Measurements from ENCODE around the gene SLC5A9.
"Not testable (repeated sequence)": the region's sequence is repeated elsewhere in the genome, so short reads cannot be mapped to it uniquely, and the experiment has no call there.

The SLC5A9 gene

DNA sequence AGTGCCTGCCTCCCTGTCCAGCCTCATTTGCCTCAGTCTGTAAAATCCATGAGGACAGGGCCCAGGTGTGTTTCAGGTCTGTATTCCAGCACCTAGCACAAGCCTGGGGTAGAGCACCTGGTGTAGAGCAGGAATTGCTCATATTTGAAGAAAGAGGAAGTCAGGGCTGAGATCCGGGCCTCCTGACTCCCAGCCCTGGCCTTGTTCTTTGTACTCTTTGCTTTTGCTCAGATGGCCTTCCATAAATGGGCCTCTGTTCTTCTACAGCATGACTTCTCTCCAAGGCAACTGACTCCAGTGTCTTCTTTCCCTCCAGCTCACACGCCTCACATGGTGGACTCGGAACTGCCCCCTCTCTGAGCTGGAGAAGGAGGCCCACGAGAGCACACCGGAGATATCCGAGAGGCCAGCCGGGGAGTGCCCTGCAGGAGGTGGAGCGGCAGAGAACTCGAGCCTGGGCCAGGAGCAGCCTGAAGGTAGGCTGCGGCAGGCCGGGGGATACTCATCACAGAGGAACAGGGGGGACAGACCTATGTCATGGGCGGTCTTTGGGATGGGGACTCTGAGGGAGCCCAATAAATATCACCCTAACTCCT is 19.7 kb downstream of the SLC5A9 start:
- peak; percentile 32 for DNase-seq (ENCODE audit: low spot score)

DNA sequence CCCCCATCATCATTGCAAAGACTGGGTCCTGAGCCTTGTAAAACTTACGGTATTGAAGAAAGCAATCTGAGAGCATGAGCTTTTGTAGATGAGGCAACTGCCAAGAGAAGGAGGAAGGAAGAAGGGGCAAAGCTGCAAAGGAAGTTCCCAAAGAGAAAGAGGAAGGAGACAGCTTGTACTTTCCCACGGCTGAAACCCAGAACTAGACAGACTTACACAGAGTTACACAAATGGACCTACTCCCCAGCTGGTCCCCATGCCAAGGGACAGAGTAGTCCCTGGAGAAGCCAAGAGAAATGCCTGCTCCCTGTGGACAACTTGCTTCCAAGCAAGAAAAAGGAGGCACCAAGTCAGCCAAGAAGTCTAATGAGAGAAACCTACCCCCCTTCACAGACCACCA is 22.6 kb downstream of the SLC5A9 start:
- DNase-seq (ENCODE audit: low spot score): peak; percentile 81

DNA sequence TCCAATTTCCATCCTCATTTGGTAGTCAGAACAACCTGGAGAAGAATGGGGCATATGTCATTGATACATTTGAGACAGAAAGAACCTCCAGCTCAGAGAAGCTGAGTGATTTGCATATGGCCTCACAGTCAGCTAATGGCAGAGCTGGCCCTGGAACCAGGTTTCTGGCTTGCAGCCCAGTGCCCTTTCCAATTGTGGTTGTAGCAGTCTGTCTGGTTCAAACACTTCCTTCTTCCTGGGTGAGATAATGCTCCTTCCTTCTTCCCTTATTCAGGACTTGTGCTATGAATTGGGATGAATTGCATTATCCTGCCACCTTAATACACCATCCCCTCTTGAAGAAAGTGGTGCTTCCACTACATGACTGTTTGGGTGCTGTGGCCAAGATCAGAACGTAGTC is 24.2 kb downstream of the SLC5A9 start:
- DNase-seq (ENCODE audit: low spot score): peak; percentile 53

DNA sequence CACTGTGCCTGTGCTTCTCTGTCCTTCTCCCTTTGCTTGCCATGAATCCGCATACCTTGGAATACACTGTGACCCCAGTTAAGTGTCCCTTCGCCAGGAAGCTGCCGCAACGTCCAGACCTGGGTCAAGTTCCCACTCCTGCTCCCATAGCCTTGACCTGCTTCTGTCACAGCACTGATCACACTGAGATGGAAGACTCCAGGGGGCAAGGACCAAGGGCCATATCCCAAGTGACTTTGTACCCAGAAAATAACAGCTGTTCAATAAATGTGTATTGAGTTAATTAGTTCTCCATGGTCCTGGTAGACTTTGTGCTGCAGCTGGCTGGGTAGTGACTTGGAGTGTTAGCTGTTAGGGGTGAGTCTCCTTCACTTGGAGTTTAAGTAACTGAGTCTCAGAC is 25.8 kb downstream of the SLC5A9 start:
- DNase-seq (ENCODE audit: low spot score): no peak

DNA sequence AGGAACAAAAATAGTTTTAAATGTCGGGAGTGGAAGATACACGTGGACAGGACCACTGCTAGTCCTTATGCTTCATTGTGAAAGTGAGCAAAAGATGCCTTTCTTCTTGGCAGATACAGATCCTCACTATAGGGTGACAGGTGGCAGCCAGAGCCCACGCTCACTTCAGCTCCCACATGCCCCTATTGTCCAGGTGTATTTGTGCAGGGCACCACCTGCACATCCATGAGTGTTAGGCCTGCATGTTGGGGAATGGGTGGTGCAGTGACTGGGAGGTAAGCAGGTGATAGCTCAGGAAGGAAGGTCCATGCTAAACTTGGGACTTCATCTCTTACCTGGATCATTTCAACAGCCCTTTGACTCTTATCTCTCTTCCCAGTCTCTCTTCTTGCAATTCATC is 27.4 kb downstream of the SLC5A9 start:
- no peak for DNase-seq (ENCODE audit: low spot score)

DNA sequence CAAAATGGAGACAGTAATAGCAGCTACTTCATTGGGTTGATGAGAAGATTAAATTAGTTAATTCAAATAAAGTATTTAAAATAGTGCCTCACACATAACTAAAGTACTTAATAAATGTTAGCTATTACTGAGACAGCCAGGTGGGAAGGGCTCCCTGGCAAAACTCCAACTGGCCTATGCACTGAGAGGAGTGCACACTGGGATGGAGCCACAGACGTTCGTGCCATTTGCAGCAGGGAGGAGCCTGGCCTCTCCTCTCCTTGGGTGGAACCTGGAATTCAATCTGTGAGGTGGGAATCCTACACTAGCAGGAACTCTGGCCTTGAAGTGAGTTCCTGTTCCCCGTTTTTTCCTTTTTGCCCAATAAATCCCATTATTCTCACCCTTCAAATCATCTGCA is 28.1 kb downstream of the SLC5A9 start:
- DNase-seq (ENCODE audit: low spot score): no peak

DNA sequence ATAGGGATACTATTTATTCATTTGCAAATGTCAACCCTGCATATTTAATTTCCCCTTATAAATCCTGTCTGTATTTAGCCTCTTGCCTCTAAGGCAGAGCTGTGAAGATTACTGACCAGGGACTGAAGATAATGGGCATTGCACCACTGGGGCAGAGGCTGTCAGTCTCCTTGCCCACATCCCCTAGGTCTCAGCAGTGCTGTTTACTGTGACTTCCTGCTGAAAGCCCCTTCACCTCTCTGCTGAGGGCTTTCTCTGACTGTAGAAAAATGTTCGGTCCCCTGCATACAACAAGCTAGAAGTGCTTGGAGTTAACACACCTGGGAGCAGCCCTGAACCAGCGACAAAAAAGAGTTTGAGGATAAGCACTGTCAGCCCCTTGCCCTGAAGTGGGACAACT is 28.8 kb downstream of the SLC5A9 start:
- DNase-seq (ENCODE audit: low spot score): no peak

DNA sequence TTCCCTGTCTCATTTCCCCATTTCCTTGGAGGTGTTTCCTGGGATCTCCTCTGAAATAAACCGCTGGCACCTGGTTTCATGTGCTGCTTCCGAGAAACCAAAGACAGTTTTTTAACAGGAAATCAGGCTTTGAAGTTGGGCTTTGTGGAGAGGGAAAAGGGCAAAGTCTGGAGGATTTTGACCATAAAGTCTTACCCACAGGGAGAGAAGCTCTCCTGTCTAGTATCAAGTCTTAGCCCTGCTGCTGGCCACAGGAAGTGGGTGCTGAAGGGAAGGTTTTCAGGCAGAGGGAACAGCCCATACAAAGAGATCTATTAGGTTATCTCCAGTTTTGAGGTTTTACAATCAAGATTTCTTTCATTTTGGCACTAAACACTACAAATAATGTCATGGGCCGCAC is 29.3 kb downstream of the SLC5A9 start:
- no peak for DNase-seq (ENCODE audit: low spot score)

DNA sequence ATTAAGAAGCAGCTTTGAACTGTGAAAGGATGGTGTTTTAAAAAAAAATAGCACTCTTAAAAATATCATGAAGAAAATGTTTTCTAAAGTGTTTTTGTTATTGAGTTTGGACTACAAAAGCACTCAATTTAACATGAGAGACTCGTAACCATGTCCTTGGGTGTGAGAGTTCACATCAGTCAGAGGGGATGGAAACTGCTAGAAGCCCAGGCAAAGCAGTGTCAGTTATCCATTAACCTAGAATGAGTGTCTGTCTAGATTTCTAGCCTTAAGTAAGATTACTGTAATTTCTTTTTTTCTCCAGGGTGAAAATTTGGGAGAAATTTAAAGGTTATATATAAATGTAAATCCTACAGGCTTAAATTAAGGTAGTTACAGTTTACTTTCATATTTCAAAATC is 31.7 kb downstream of the SLC5A9 start:
- DNase-seq (ENCODE audit: low spot score): no peak

DNA sequence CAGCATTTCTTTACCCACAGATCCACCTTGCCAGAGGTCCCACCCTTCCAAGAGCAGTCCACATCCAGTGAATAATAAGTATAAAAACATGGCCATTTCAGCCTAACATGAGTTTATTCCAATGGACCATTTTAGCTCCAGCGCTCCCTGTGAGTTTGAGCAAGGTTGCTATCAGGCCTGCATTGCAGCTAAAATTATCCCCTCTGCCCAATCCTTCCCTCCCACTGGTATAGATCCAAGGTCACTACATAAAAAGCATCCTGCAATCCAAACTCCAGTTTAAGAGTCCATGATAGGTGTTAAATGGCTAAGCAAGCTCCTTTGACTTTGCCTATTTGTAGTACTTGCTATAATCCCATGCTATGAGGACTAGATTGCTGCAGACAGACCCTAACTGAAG is 35.6 kb downstream of the SLC5A9 start:
- no peak for DNase-seq (ENCODE audit: low spot score)

DNA sequence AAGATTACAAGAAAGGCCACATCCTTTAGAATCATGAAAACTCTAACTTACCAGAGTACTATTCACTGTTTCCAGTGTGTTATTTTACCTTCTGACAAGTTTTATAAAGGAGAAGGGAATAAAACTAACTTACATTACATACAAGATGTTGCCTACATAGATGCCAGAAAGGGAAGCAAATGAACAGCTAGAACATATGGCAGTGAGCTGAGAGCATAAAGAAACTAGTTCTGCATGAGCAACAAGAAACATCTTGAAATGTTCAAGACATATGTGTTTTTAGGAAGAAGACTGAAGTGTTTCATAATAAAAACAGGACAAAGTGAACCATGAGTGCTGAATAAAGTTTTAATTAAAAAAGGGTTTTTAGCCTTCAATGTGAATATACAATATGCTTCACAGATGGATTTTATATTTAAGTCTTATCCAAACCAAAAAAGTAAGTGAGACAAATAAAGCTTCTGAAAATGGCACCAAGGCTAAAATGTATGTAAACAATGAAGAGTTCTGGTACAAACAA is 39.4 kb downstream of the SLC5A9 start:
- DNase-seq (ENCODE audit: low spot score): no peak

DNA sequence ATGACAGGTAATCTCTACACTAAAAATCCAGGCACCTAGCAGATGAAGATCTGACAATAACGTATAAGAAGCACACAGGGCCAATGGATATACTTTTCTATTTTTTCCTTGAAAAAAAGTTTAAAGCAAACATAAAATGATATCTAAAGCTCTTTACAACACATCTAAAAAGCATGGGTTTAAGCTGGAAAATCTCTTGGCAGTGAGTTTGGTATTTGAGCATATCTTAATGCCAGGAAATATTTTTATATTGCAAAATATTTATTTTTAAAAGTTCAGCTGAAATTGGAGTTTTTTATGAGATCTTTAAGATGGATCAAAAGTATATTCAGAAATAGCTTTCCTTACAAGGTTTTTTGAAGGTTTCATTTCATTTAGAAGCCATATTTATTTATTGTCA is 40.5 kb downstream of the SLC5A9 start:
- DNase-seq (ENCODE audit: low spot score): no peak

DNA sequence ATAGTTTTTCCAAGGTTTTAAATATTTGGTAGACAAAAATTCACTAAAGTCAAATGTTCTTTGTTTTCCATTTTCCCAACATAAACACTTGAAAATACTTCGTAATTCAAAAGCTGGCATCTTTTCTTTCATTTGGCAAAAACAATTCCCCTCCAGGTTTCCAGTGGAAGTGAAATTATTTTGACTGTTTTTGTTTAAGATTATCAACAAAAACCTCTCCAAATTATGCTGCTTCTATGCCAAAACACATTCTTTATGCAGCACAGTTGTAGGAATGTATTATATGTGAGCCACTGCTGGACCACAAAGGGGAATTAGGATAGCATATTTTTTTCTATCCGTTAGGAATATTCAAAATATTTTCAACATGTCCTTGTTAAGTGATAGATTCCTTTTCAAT is 44.1 kb downstream of the SLC5A9 start:
- DNase-seq (ENCODE audit: low spot score): no peak

DNA sequence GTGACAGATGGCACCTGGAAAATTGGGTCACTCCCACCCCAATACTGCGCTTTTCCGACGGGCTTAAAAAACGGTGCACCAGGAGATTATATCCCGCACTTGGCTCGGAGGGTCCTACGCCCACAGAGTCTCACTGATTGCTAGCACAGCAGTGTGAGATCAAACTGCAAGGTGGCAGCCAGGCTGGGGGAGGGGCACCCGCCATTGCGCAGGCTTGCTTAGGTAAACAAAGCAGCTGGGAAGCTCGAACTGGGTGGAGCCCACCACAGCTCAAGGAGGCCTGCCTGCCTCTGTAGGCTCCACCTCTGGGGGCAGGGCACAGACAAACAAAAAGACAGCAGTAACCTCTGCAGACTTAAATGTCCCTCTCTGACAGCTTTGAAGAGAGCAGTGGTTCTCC is 54.9 kb downstream of the SLC5A9 start:
- not testable (repeated sequence) for DNase-seq (ENCODE audit: low spot score)

DNA sequence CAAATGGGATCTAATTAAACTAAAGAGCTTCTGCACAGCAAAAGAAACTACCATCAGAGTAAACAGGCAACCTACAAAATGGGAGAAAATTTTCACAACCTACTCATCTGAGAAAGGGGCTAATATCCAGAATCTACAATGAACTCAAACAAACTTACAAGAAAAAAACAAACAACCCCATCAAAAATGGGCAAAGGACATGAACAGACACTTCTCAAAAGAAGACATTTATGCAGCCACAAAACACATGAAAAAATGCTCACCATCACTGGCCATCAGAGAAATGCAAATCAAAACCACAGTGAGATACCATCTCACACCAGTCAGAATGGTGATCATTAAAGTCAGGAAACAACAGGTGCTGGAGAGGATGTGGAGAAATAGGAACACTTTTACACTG is 59.8 kb downstream of the SLC5A9 start:
- not testable (repeated sequence) for DNase-seq (ENCODE audit: low spot score)

DNA sequence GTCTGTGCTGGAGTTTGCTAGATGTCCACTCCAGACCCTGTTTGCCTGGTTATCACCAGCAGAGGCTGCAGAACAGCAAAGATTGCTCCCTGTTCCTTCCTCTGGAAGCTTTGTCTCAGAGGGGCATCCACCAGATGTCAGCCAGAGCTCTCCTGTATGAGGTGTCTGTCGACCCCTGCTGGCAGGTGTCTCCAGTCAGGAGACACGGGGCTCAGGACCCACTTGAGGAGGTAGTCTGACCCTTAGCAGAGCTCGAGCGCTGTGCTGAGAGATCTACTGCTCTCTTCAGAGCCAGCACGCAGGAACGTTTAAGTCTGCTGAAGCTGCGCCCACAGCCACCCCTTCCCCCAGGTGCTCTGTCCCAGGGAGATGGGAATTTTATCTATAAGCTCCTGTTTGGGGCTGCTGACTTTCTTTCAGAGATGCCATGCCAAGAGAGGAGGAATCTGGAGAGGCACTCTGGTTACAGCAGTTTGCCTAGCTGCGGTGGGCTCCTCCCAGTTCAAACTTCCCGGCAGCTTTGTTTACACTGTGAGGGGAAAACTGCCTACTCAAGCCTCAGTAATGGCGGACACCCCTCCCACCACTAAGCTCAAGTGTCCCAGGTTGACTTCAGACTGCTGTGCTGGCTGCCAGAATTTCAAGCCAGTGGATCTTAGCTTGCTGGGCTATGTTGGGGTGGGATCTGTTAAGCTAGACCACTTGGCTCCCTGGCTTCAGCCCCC is 62.3 kb downstream of the SLC5A9 start:
- DNase-seq (ENCODE audit: low spot score): not testable (repeated sequence)

DNA sequence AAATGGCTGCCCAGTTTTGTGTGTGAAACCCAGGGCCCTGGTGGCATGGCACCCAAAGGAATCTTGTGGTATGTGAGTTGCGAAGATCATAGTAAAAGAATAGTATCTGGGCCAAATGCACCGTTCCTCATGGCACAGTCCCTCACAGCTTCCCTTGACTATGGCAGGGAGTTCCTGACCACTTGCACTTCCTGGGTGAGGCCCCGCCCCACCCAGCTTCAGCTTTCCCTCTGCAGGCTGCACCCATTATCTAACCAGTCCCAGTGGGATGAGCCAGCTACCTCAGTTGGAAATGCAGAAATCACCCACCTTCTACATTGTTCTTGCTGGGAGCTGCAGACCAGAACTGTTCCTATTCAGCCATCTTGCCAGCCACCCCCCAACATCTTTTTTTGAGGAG is 63.0 kb downstream of the SLC5A9 start:
- DNase-seq (ENCODE audit: low spot score): no peak

DNA sequence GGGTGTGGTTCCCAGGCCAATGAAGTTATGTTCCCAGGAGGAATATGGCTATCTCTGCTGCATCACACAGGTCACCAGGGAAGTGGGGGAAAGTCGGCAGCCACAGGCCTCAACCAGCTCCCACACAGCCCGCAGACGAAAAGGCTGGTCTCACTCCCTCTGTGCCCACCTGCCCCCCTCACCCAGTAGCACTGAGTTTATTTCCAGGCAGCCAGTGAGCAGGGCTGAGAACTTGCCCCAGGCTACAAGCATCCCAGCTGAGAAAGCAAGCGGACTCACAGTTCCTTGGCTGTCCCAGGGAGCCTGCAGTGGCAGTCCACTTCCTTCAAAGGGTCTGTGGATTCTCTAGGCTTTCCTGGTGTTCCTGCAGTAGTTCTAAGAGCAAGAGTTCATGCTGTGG is 68.9 kb downstream of the SLC5A9 start:
- no peak for DNase-seq (ENCODE audit: low spot score)

DNA sequence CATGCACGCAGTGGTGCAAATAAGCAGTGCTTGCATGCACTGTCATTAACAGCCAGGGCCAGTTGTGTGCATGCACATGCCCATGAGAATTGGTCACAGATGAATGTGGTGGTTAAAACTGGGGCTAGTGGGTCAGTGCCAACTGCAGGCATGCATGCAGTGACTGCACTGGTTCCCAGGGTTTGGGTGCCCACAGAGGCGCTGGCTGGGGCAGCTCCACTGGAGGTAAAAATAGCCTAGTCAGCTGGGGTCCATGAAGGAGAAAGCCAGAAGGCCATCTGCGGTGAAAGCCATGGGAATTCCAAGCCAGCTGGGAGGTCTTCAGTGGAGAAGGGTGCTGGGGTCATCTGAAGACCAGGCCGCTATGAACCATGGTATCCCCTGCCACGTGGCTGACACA is 70.2 kb downstream of the SLC5A9 start:
- DNase-seq (ENCODE audit: low spot score): no peak

DNA sequence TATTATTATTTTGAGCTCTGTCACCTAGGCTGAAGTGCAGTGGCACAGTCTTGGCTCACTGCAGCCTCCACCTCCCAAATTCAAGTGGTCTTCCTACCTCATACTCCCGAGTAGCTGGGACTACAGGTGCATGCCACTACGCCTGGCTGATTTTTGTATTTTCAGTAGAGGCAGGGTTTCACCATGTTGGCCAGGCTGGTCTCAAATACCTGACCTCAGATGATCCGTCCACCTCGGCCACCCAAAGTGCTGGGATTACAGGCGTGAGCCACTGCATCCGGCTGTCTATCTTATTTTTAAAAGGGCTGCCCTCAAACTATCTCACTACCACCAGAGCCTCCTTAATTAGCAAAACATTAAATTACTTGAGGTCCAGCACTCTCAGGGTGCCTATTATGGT is 71.6 kb downstream of the SLC5A9 start:
- not testable (repeated sequence) for DNase-seq (ENCODE audit: low spot score)

DNA sequence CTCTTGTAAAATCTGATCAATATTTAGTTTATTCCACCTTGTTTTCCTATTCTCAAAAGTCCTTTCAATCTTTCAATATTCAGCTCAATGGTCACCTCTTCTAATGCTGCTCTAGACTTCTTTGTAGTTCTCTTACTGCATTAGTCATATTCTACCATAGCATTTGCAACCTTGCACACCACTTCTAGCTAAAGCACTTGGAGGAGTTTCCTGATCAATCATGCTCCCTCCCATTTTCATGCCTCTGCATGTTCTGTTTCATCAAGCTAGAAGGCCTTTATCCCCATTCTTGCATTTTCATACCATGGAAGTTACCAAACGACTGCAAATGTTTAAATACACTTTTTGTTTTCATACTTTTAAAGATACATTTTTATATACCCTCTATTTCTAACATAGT is 72.1 kb downstream of the SLC5A9 start:
- DNase-seq (ENCODE audit: low spot score): no peak
